Measurements from ENCODE around the gene ONECUT3.

GRCh38 chr19:1815605-1816529, 62.6 kb downstream of the ONECUT3 start:
- no peak for TF ChIP-seq CTCF (conservative IDR thresholded peaks at IDR 0.05; ENCODE audit: low read depth, low read length)
- TF ChIP-seq MAZ (IDR thresholded peaks at IDR 0.05; ENCODE audit: borderline replicate concordance, low read depth, low read length), result no peak
- no peak for TF ChIP-seq SMC3 (IDR thresholded peaks at IDR 0.05; ENCODE audit: low read depth, low read length)
- no peak for TF ChIP-seq POLR2A (IDR thresholded peaks at IDR 0.05; ENCODE audit: low read depth, low read length)
- no peak for TF ChIP-seq RCOR1 (IDR thresholded peaks at IDR 0.05; ENCODE audit: insufficient replicate concordance, low read length)
- no peak for TF ChIP-seq ELK1 (IDR thresholded peaks at IDR 0.05; ENCODE audit: borderline replicate concordance, low read depth, low read length)
- TF ChIP-seq RAD21 (IDR thresholded peaks at IDR 0.05; ENCODE audit: low read length), result no peak
- no peak for TF ChIP-seq CEBPB (IDR thresholded peaks at IDR 0.05; ENCODE audit: low read depth, low read length)
- no peak for TF ChIP-seq USF2 (IDR thresholded peaks at IDR 0.05; ENCODE audit: low read depth, low read length)
- no peak for TF ChIP-seq FOS (IDR thresholded peaks at IDR 0.05; ENCODE audit: low read depth, low read length)
- TF ChIP-seq RFX5 (IDR thresholded peaks at IDR 0.05; ENCODE audit: low read depth, low read length), result no peak
